H9 (cell line): ENCODE data around the gene IL16. TPM values are rescaled to one million over a fixed set of nuclear protein-coding genes. Genes with fewer than 3 reads are reported as not detected.

ENCODE experiments used
- DNase-seq: peaks from one replicate; pipeline ENCODE4 v3.0.0-alpha.2; 2017
- H2AFZ ChIP-seq: one replicate; pipeline ENCODE4 v1.6.1; 2013; ENCODE audit warnings: mild to moderate bottlenecking, low read length, control low read depth, moderate library complexity
- H2AK5ac ChIP-seq: 2 replicates; pipeline ENCODE4 v1.6.1; 2013; ENCODE audit warnings: low read length, control low read depth, mixed read lengths; ENCODE audit not compliant: insufficient read length
- H2BK120ac ChIP-seq: one replicate; pipeline ENCODE4 v1.6.1; 2013; ENCODE audit warnings: low read depth, mild to moderate bottlenecking, low read length, control low read depth, inconsistent platforms; ENCODE audit not compliant: poor library complexity, severe bottlenecking
- H2BK12ac ChIP-seq: 2 replicates; pipeline ENCODE4 v1.6.1; 2013; ENCODE audit warnings: low read length, control low read depth, mixed read lengths, low read depth; ENCODE audit not compliant: insufficient read length
- H2BK15ac ChIP-seq: 2 replicates; pipeline ENCODE4 v1.6.1; 2013; ENCODE audit warnings: low read depth, low read length, control low read depth
- H2BK20ac ChIP-seq: one replicate; pipeline ENCODE4 v1.6.1; 2013; ENCODE audit warnings: low read depth, mild to moderate bottlenecking, low read length, control low read depth, inconsistent platforms; ENCODE audit not compliant: poor library complexity, severe bottlenecking
- H2BK5ac ChIP-seq: 2 replicates; pipeline ENCODE4 v1.6.1; 2013; ENCODE audit warnings: low read length, control low read depth, mixed read lengths; ENCODE audit not compliant: insufficient read length
- H3K14ac ChIP-seq: 2 replicates; pipeline ENCODE4 v1.6.1; 2013; ENCODE audit warnings: low read length, control low read depth; ENCODE audit not compliant: insufficient read depth
- H3K18ac ChIP-seq: 2 replicates; pipeline ENCODE4 v1.6.1; 2013; ENCODE audit warnings: low read depth, mild to moderate bottlenecking, mixed read lengths, low read length, control low read depth; ENCODE audit not compliant: insufficient read length
- H3K23ac ChIP-seq: 2 replicates; pipeline ENCODE4 v1.6.1; 2013; ENCODE audit warnings: low read length, control low read depth, mixed read lengths, low read depth; ENCODE audit not compliant: insufficient read length
- H3K23me2 ChIP-seq: 2 replicates; pipeline ENCODE4 v1.6.1; 2013; ENCODE audit warnings: low read depth, mild to moderate bottlenecking, mixed read lengths, low read length, control low read depth; ENCODE audit not compliant: insufficient read length, poor library complexity, severe bottlenecking
- H3K27ac ChIP-seq: 2 replicates; pipeline ENCODE4 v1.5.1; 2013; ENCODE audit warnings: low read length, control low read depth, mixed read lengths, low read depth; ENCODE audit not compliant: insufficient read length
- H3K27me3 ChIP-seq: 2 replicates; pipeline ENCODE4 v1.6.1; 2013; ENCODE audit warnings: low read length, control low read depth, inconsistent platforms; ENCODE audit not compliant: insufficient read depth
- H3K4ac ChIP-seq: 2 replicates; pipeline ENCODE4 v1.6.1; 2013; ENCODE audit warnings: low read depth, mild to moderate bottlenecking, control low read depth, inconsistent platforms, low read length, moderate library complexity
- H3K4me1 ChIP-seq: 2 replicates; pipeline ENCODE4 v1.6.1; 2013; ENCODE audit warnings: low read length, control low read depth, inconsistent platforms; ENCODE audit not compliant: insufficient read depth
- H3K4me2 ChIP-seq: 2 replicates; pipeline ENCODE4 v1.6.1; 2013; ENCODE audit warnings: low read length, control low read depth, mixed read lengths; ENCODE audit not compliant: insufficient read length, insufficient read depth
- H3K56ac ChIP-seq: 2 replicates; pipeline ENCODE4 v1.6.1; 2013; ENCODE audit warnings: low read depth, mild to moderate bottlenecking, mixed read lengths, low read length, control low read depth; ENCODE audit not compliant: insufficient read length
- H3K79me1 ChIP-seq: 2 replicates; pipeline ENCODE4 v1.6.1; 2013; ENCODE audit warnings: low read depth, mild to moderate bottlenecking, moderate library complexity, low read length, control low read depth, inconsistent platforms; ENCODE audit not compliant: insufficient read depth, poor library complexity, severe bottlenecking
- H3K79me2 ChIP-seq: 2 replicates; pipeline ENCODE4 v1.6.1; 2013; ENCODE audit warnings: low read length, control low read depth, inconsistent platforms; ENCODE audit not compliant: insufficient read depth
- H3K9ac ChIP-seq: 2 replicates; pipeline ENCODE4 v1.6.1; 2013; ENCODE audit warnings: low read length, control low read depth, mixed read lengths; ENCODE audit not compliant: insufficient read length; ENCODE audit errors: extremely low read depth
- H3K9me3 ChIP-seq: one replicate; pipeline ENCODE4 v1.6.1; 2013; ENCODE audit warnings: low read depth, low read length, inconsistent platforms; ENCODE audit not compliant: control insufficient read depth
- H3T11ph ChIP-seq: one replicate; pipeline ENCODE4 v1.6.1; 2013; ENCODE audit warnings: mild to moderate bottlenecking, low read length, control low read depth, inconsistent platforms
- H4K20me1 ChIP-seq: one replicate; pipeline ENCODE4 v1.6.1; 2013; ENCODE audit not compliant: control insufficient read depth, insufficient read length, insufficient read depth
- H4K5ac ChIP-seq: 2 replicates; pipeline ENCODE4 v1.6.1; 2013; ENCODE audit warnings: low read depth, mild to moderate bottlenecking, mixed read lengths, low read length, control low read depth; ENCODE audit not compliant: insufficient read length
- H4K8ac ChIP-seq: replicated peaks from 2 replicates; pipeline ENCODE4 v1.6.1; 2013; ENCODE audit warnings: low read length, control low read depth, mixed read lengths, low read depth; ENCODE audit not compliant: insufficient read length
- H4K91ac ChIP-seq: 2 replicates; pipeline ENCODE4 v1.6.1; 2013; ENCODE audit warnings: low read depth, mild to moderate bottlenecking, moderate library complexity, mixed read lengths, low read length, control low read depth; ENCODE audit not compliant: insufficient read length
- H3K27ac Mint-ChIP-seq, 3 experiments: 2 replicates in 2 of 3; 3 replicates in 1 of 3; pipeline ENCODE4 v1.8.0; 2020 to 2021; ENCODE audit warnings: mixed read lengths in 3 of 3, mild to moderate bottlenecking in 1 of 3, moderate library complexity in 1 of 3
- H3K27me3 Mint-ChIP-seq: 2 replicates; pipeline ENCODE4 v1.8.0; 2021; ENCODE audit warnings: low read depth, mild to moderate bottlenecking, moderate library complexity, mixed read lengths
- H3K36me3 Mint-ChIP-seq, 3 experiments: 2 replicates in 2 of 3; 3 replicates in 1 of 3; pipeline ENCODE4 v1.8.0; 2020 to 2021; ENCODE audit warnings: low read depth in 3 of 3, mixed read lengths in 3 of 3; ENCODE audit not compliant: insufficient read depth in 1 of 3
- H3K4me1 Mint-ChIP-seq, 2 experiments: 2 replicates each; pipeline ENCODE4 v1.8.0; 2020; ENCODE audit warnings: mixed read lengths in 2 of 2
- H3K4me3 Mint-ChIP-seq, 2 experiments: 2 replicates in 1 of 2; 3 replicates in 1 of 2; pipeline ENCODE4 v1.8.0; 2020 to 2021; ENCODE audit warnings: mild to moderate bottlenecking in 2 of 2, mixed read lengths in 2 of 2, moderate library complexity in 1 of 2
- H3K9me3 Mint-ChIP-seq, 2 experiments: 2 replicates in 1 of 2; 3 replicates in 1 of 2; pipeline ENCODE4 v1.8.0; 2020; ENCODE audit warnings: mild to moderate bottlenecking in 2 of 2, mixed read lengths in 2 of 2, moderate library complexity in 1 of 2
- CTCF ChIP-seq: fragments of 200-600 bp; sonication (generic); conservative IDR thresholded peaks from 3 replicates; pipeline ENCODE4 v1.8.0; 2021; ENCODE audit warnings: antibody characterized with exemption, mild to moderate bottlenecking
- WGBS: extraction: QIAGEN DNeasy Blood & Tissue Kit; methylation state at CpG from one replicate; pipeline ENCODE4 v1.1.7; 2013; ENCODE audit warnings: missing lambda C conversion rate, low lambda C conversion rate, mixed read lengths; ENCODE audit not compliant: insufficient read length; ENCODE audit errors: extremely low coverage; 5-methylcytosine and 5-hydroxymethylcytosine counted together
- total RNA-seq: library from RNA; stranded (reverse); gene quantifications from 2 replicates; pipeline ENCODE4 v1.2.1, GENCODE V29; 2021

The IL16 gene
- total RNA-seq, 1 experiment from 2014 or later, result 0.28 TPM

- no peak overlapping the region for H2BK20ac ChIP-seq
Observed at GRCh38 chr15:81221449-81221848, 24.8 kb downstream of the IL16 start.

More at GRCh38 chr15:81221449-81221848, 24.8 kb downstream of the IL16 start:
- Mint-ChIP-seq H3K9me3 (no peaks in the 10 kb centered on the region), H3K27me3 (peaks cover 4% of the 10 kb centered on the region), H3K4me3 (no peak overlapping the region), H3K27ac (no peak overlapping the region; a peak in 1 of 7 replicates), H3K4me1 (peaks cover 2 to 7% of the 10 kb centered on the region in 2 experiments), H3K36me3 (no peaks in the 10 kb centered on the region)
- H2AK5ac ChIP-seq, result no peak overlapping the region
- no CpG with 5 or more reads among the region's 1 CpG for WGBS
- H2BK12ac ChIP-seq, result no peak overlapping the region
- H3K27me3 ChIP-seq, result no peaks in the 10 kb centered on the region
- H3K27ac ChIP-seq, result no peak overlapping the region
- no peak overlapping the region for H3K23ac ChIP-seq
- no peak overlapping the region for H2BK15ac ChIP-seq
- H3K14ac ChIP-seq, result no peak overlapping the region
- H2AFZ ChIP-seq, result no peak overlapping the region
- H3K4ac ChIP-seq, result no peak overlapping the region
- no peak overlapping the region for H3K56ac ChIP-seq
- no peaks in the 10 kb centered on the region for H3K23me2 ChIP-seq
- H2BK120ac ChIP-seq, result no peak overlapping the region
- H3K9ac ChIP-seq, result no peak overlapping the region
- no peak overlapping the region for H2BK5ac ChIP-seq
- no peaks in the 10 kb centered on the region for H4K20me1 ChIP-seq
- no peak for TF ChIP-seq CTCF
- H4K5ac ChIP-seq, result no peak overlapping the region
- no peaks in the 10 kb centered on the region; the same call in 1 of the 2 replicates for H3K4me1 ChIP-seq
- no peak overlapping the region for H3K4me2 ChIP-seq
- H3T11ph ChIP-seq, result no peak overlapping the region
- no peaks in the 10 kb centered on the region for H3K79me2 ChIP-seq
- no peak overlapping the region for H3K18ac ChIP-seq
- H3K79me1 ChIP-seq, result no peaks in the 10 kb centered on the region
- H3K9me3 ChIP-seq, result no peaks in the 10 kb centered on the region
- no peak for DNase-seq
- no peak overlapping the region for H4K91ac ChIP-seq
- H4K8ac ChIP-seq, result no peak overlapping the region
